Testis (tissue), 2 donors: Measurements from ENCODE around the gene RGS3.

Experiments used
- CTCF ChIP-seq, 3 experiments: fragments of 450-650 bp in 2 of 3; fragments of 200-600 bp in 1 of 3; sonication (generic) in 1 of 3; IDR thresholded peaks; one replicate each; pipeline ENCODE4 v1.5.1; 2016 to 2019; ENCODE audit warnings: antibody characterized with exemption in 3 of 3, mild to moderate bottlenecking in 2 of 3, moderate library complexity in 1 of 3
- POLR2A ChIP-seq: fragments of 450-650 bp; IDR thresholded peaks from one replicate; pipeline ENCODE4 v1.6.1; 2017; ENCODE audit warnings: antibody characterized with exemption, mild to moderate bottlenecking, moderate library complexity

- TF ChIP-seq POLR2A: no peak
- no peak for TF ChIP-seq CTCF (IDR thresholded peaks at IDR 0.05)
Measured at GRCh38 chr9:113620377-113621161, 157.0 kb downstream of the RGS3 start.
